HepG2 (cell line): Measurements from ENCODE around the gene RDM1. TPM values are rescaled to one million over a fixed set of nuclear protein-coding genes. Genes with fewer than 3 reads are reported as not detected.

Source experiments
- ATF2 ChIP-seq: sonication (generic); formaldehyde crosslinking; IDR thresholded peaks from 2 replicates; pipeline ENCODE4 v1.4.0; 2020; ENCODE audit warnings: missing genetic modification reagents
- FUBP1 ChIP-seq: sonication (generic); formaldehyde crosslinking; IDR thresholded peaks from 2 replicates; pipeline ENCODE4 v1.5.1; 2020; ENCODE audit warnings: missing genetic modification reagents, mild to moderate bottlenecking, borderline replicate concordance
- HOXA3 ChIP-seq: sonication (generic); formaldehyde crosslinking; IDR thresholded peaks from 2 replicates; pipeline ENCODE4 v1.5.0; 2020; ENCODE audit warnings: missing genetic modification reagents
- JUN ChIP-seq: sonication (generic); formaldehyde crosslinking; IDR thresholded peaks from 2 replicates; pipeline ENCODE4 v1.4.0; 2020; ENCODE audit warnings: mild to moderate bottlenecking, missing genetic modification reagents
- KLF6 ChIP-seq: IDR thresholded peaks from 2 replicates; pipeline ENCODE4 v1.8.0; 2016; ENCODE audit warnings: missing biosample characterization, missing genetic modification reagents
- RBM22 ChIP-seq: fragments of 200-400 bp; formaldehyde crosslinking; optimal IDR thresholded peaks from 2 replicates; pipeline ENCODE3; 2017; ENCODE audit warnings: mild to moderate bottlenecking, low read length, moderate library complexity
- RELA ChIP-seq: sonication (generic); formaldehyde crosslinking; IDR thresholded peaks from 2 replicates; pipeline ENCODE4 v1.4.0; 2020; ENCODE audit warnings: missing genetic modification reagents
- RNF219 ChIP-seq: sonication (generic); formaldehyde crosslinking; IDR thresholded peaks from 2 replicates; pipeline ENCODE4 v1.5.0; 2020; ENCODE audit warnings: mild to moderate bottlenecking, missing genetic modification reagents
- SMYD3 ChIP-seq: sonication (generic); formaldehyde crosslinking; IDR thresholded peaks from 2 replicates; pipeline ENCODE4 v1.8.1; 2023; ENCODE audit warnings: mild to moderate bottlenecking, missing genetic modification reagents
- SNAPC2 ChIP-seq: sonication (generic); formaldehyde crosslinking; IDR thresholded peaks from 2 replicates; pipeline ENCODE4 v1.8.1; 2022; ENCODE audit warnings: mild to moderate bottlenecking, missing genetic modification reagents
- USF2 ChIP-seq, 2 experiments: sonication (generic) in 1 of 2; formaldehyde crosslinking in 1 of 2; IDR thresholded peaks; 2 replicates each; pipeline versions ENCODE4 v1.5.1 to v1.6.1; 2011 to 2020; ENCODE audit warnings: borderline replicate concordance in 1 of 2, low read depth in 1 of 2, low read length in 1 of 2, mild to moderate bottlenecking in 1 of 2, missing genetic modification reagents in 1 of 2, moderate library complexity in 1 of 2
- ZBED4 ChIP-seq: sonication (generic); formaldehyde crosslinking; IDR thresholded peaks from 2 replicates; pipeline ENCODE4 v1.4.0; 2020; ENCODE audit warnings: missing genetic modification reagents, borderline replicate concordance
- ZNF160 ChIP-seq: sonication (generic); formaldehyde crosslinking; IDR thresholded peaks from 2 replicates; pipeline ENCODE4 v1.8.0; 2022; ENCODE audit warnings: mild to moderate bottlenecking, inconsistent platforms, missing genetic modification reagents
- ZNF552 ChIP-seq: sonication (generic); formaldehyde crosslinking; IDR thresholded peaks from 2 replicates; pipeline ENCODE4 v1.9.0; 2022; ENCODE audit warnings: missing genetic modification reagents, mild to moderate bottlenecking, borderline replicate concordance
- ZNF841 ChIP-seq: sonication (generic); formaldehyde crosslinking; IDR thresholded peaks from 2 replicates; pipeline ENCODE4 v1.8.1; 2023; ENCODE audit warnings: missing genetic modification reagents, borderline replicate concordance
- polyA plus RNA-seq, 8 experiments: library from polyadenylated mRNA; depleted of rRNA in 3 of 8; stranded (reverse) in 7 of 8; unstranded in 1 of 8; fragments of >200 nt; fragmentation: Illumina TruSeq in 4 of 8; extraction: Trizol in 4 of 8; gene quantifications; 2 replicates each; pipeline versions ENCODE4 v1.2.1 to v1.2.3, GENCODE V29; 2011 to 2016; ENCODE audit warnings: low read depth in 4 of 8, missing spikeins in 1 of 8, mixed read lengths in 1 of 8; ENCODE audit not compliant: insufficient read depth in 1 of 8
- total RNA-seq, 5 experiments: library from RNA; depleted of rRNA; stranded (reverse); fragments of >200 nt; fragmentation: Illumina TruSeq; extraction: Trizol; gene quantifications; 2 replicates each; pipeline ENCODE4 v1.2.3, GENCODE V29; 2016; ENCODE audit warnings: low read depth in 1 of 5

The RDM1 gene
- total and polyA plus RNA-seq, 2 of the 13 experiments (the other 11 are each of a cell fraction or from before 2014, with no cell fraction given) = 0.28 to 0.40 TPM

- no peak; the same call in 1 of the 2 replicates for TF ChIP-seq ZBED4 (CRISPR knock-in tag)
- TF ChIP-seq KLF6 (CRISPR knock-in tag) = 0 out of 2 replicates have a peak, but pooled peaks have one; percentile 38
- no peak for TF ChIP-seq RELA (CRISPR knock-in tag)
- TF ChIP-seq SMYD3 (CRISPR knock-in tag) = peak; percentile 82; the same call in 1 of the 2 replicates
- TF ChIP-seq ZNF841 (CRISPR knock-in tag) = no peak; the same call in 1 of the 2 replicates
- 0 out of 2 replicates have a peak, but pooled peaks have one; percentile 67 for TF ChIP-seq ZNF552 (CRISPR knock-in tag)
- no peak for TF ChIP-seq USF2 (IDR thresholded peaks at IDR 0.05; ENCODE audit: low read depth, low read length)
- no peak for TF ChIP-seq USF2 (CRISPR knock-in tag; IDR thresholded peaks at IDR 0.05; ENCODE audit: borderline replicate concordance)
- TF ChIP-seq RNF219 (CRISPR knock-in tag) = 0 out of 2 replicates have a peak, but pooled peaks have one; percentile 77
- no peak for TF ChIP-seq FUBP1 (CRISPR knock-in tag)
- peak; percentile 51 for TF ChIP-seq SNAPC2 (CRISPR knock-in tag)
- peak; percentile 95 for TF ChIP-seq ATF2 (CRISPR knock-in tag)
- TF ChIP-seq JUN = peak; percentile 31; the same call in 1 of the 2 replicates
- TF ChIP-seq ZNF160 (CRISPR knock-in tag) = peak; percentile 72; the same call in 1 of the 2 replicates
- TF ChIP-seq RBM22 = no peak
- peak; percentile 88 for TF ChIP-seq HOXA3 (CRISPR knock-in tag)
These were observed 43.0 kb upstream of the RDM1 start (continued) for GRCh38 chr17:35973333-35974260.
